GM18868 (cell line): ENCODE data around the gene VIPR2.
"Not testable (repeated sequence)": the region's sequence is repeated elsewhere in the genome, so short reads cannot be mapped to it uniquely, and the experiment has no call there.

Experiments
- ATAC-seq: cut with Tn5 transposase; IDR thresholded peaks from one replicate; pipeline ENCODE4 v1.9.1; 2021; ENCODE audit warnings: mild to moderate bottlenecking, moderate library complexity; ENCODE audit not compliant: unreplicated experiment

Gene VIPR2

DNA sequence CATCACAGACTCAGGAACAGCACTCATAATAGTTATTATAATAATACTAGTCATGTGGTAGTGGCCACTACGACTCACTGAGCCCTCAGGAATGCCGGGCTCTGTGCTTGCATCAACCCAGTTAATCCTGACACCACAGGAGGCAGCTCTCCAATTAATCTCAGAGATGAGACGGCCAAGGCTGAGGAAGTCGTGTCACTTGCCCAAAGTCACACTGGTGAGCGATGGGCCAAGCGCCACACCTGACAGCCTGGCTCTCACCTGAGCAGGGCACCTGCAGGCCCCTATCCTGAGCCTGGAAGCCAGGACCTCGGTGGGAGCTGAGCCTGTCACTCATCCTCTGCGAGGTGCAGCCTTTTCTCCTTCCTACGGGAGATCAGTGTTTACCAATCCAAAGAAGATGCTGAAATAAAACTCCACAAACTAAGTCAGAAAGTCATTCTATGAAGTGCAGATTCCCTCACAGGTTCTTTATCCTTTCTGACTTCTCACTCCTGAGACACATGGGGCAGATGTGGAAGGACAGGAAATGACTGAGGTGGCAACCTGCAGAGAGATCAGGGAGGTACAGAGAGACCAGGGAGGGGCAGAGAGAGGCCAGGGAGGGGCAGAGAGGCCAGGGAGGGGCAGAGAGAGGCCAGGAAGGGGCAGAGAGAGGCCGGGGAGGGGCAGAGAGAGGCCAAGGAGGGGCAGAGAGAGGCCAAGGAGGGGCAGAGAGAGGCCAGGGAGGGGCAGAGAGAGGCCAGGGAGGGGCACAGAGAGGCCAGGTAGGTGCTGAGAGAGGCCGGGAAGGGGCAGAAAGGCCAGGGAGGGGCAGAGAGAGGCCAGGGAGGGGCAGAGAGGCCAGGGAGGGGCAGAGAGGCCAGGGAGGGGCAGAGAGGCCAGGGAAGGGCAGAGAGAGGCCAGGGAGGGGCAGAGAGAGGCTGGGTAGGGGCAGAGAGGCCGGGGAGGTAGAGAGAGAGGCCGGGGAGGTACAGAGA lies 38.5 kb downstream of the VIPR2 start:
- ATAC-seq, result no peak

DNA sequence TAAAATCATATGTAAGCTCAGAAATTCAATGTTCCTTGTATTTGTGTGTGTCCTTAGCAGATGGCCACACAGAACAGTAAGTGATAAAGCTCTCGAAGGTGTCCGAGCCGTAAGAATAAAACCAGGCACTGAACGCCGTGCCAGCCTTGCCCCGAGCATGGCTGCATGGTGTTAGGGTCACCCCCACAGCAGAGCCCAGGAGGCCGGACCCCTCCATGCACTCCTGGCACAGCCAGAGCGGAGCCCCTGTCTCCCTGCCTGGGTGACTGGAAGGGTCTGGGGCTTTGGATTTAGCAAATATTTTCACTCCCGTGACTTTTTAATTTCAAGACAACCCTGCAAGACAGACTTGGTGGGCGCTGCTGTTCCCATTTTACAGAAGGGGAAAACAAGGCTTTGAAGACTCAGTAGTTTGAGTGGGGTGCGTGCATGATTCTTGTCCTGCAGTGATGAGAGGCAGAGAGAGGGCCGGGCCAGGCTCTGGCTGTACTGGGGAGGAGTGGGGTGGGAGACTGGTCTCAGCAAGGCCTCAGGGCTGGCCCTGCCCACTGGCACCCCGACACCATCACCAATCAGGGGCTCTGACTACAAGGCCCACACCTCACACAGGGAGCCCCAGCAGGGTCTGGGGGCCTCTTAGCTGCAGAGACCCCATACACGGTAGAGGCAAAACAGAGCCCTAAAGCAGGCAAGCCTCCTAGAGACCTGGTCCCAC lies 39.4 kb downstream of the VIPR2 start:
- ATAC-seq, result no peak

DNA sequence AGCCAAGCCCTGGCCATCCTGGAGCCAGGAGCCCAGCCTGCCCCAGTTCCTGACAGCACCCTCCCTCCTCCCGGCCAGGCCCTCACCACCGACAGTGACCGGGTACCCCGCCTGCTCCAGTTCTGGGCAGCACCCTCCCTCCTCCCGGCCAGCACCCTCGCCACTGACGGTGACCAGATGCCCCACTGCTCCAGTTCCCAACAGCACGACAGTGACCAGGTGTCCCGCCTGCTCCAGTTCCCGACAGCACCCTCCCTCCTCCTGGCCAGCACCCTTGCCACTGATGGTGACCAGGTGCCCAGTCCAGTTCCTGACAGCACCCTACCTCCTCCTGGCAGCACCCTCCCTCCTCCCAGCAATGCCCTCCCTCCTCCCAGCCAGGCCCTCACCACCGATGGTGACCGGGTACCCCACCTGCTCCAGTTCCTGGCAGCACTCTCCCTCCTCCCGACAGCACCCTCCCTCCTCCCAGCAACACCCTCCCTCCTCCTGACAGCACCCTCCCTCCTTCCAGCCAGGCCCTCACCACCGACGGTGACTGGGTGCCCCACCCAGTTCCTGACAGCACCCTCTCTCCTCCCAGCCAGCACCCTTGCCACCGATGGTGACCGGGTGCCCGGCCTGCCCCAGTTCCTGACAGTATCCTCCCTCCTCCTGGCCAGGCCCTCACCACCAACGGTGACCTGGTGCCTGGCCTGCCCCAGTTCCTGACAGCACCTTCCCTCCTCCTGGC lies 40.3 kb downstream of the VIPR2 start:
- ATAC-seq, result no peak

DNA sequence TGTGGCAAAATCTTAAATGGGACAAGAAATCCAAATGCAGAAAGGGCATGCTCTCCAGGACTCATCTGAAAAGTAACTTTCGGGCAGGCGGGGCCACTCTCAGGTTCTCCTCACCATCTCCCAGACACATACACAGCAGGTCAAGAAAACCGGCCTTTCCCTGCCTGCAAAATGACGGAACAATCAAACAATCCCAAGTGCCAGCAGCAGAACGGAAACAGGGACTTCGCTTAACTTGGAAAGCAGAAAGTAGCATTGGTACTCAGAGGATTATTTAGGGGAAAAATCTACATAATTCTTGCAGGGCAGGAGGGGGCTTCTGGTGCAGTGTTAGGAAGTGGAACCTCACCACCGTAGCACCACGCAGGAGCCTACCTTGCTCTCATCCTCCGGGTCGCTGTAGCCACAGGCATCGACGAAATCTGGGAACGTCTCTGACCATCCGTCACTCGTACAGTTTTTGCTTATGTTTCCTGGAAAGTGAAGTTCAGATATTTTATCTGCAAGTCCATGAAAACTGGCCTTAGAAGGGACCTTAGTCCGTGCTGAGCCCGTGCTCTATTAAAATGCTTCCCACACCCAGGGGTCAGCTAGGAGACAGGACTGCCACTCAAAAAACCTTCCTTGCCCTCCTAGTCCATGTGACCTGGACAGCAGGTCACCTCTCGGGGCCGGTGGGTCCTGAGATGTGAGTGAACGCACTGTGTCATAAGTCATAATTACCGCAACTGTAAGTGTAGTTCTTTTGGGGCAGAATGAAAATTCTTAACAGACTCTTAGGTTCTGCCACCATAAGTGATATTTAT lies 41.1 kb downstream of the VIPR2 start:
- no peak for ATAC-seq

DNA sequence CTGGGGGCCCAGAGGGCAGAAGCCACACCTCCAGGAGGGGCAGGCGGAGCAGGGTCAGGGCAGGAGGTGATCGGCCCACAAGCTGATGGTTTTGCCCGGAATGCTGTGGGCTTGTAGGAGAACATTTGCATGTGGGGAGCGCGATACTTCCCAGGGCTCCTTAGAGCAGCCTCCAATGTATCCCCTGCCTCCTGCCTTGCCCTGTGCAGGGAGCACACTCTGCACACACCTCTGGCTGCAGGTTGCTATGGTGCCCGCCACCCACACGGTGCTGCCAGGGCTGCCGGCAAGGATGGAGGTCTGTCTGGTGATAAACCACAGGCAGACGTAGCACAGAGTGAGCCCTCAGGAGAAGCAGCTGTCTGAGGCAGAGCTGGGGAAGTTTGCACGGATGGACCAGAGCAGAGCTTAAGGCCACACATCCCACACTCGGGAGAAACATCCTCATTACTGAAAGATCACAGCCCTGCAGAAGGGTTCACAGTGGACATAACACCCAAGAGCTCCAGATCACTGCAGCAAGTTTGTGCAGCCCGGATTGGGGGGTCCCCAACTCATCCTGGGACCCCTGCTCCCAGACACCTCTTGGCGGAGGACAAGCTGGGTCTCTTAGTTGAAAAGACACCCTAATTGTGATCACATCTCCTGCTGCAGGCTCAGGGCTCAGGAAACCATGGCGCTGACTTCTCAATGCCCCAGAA lies 41.8 kb downstream of the VIPR2 start:
- ATAC-seq, result no peak

DNA sequence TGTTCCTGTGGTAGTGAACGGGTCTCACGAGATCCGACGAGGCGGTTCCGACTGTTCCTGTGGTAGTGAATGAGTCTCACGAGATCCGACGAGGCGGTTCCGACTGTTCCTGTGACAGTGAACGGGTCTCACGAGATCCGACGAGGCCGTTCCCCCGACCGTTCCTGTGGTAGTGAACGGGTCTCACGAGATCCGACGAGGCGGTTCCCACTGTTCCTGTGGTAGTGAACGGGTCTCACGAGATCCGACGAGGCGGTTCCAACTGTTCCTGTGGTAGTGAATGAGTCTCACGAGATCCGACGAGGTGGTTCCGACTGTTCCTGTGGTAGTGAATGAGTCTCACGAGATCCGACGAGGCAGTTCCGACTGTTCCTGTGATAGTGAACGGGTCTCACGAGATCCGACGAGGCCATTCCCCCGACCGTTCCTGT lies 43.0 kb downstream of the VIPR2 start:
- ATAC-seq, result not testable (repeated sequence)

DNA sequence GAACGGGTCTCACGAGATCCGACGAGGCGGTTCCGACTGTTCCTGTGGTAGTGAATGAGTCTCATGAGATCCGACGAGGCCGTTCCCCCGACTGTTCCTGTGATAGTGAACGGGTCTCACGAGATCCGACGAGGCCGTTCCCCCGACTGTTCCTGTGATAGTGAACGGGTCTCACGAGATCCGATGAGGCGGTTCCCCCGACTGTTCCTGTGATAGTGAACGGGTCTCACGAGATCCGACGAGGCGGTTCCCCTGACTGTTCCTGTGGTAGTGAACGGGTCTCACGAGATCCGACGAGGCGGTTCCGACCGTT lies 43.6 kb downstream of the VIPR2 start:
- not testable (repeated sequence) for ATAC-seq

DNA sequence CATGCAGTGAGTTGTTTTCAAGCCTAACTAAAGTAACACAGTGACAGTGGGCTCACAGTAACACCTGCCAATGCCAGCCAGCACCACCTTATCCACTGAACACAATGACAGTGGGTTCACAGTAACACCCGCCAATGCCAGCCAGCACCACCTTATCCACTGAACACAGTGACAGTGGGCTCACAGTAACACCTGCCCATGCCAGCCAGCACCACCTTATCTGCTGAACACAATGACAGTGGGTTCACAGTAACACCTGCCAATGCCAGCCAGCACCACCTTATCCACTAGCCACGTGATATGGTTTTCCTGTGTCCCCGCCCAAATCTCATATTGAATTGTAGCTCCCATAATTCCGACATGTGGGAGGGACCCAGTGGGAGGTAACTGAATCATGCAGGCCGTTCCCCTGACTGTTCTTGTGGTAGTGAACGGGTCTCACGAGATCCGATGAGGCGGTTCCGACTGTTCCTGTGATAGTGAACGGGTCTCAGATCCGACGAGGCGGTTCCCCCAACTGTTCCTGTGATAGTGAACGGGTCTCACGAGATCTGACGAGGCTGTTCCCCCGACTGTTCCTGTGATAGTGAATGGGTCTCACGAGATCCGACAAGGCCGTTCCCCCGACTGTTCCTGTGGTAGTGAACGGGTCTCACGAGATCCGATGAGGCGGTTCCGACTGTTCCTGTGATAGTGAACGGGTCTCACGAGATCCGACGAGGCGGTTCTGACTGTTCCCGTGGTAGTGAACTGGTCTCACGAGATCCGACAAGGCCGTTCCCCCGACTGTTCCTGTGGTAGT lies 44.2 kb downstream of the VIPR2 start:
- not testable (repeated sequence) for ATAC-seq

DNA sequence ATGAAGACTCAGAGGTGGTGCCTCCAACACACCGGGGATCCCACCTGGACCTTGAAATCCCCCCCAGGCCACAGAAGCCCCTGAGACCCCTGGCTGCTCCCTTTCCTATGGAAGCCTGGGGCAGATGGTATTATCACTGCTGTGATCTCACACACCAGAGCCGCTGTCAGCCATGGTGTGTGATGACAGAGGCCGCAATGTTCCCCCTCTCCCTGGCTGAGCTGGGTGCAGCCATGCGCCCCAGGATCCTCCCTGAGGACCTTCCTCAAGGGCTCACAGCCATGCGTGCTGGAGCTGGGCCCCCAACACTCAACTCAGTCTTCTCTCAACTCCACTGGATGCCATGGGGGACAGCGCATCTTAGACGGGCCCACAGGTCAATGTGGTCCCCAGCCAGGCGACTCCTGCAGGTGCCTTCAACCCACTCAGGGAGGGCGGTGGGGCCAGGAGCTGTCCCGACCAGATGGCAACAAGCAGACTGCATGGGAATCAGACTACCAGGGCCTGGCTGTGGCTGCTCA lies 44.9 kb downstream of the VIPR2 start:
- no peak for ATAC-seq

DNA sequence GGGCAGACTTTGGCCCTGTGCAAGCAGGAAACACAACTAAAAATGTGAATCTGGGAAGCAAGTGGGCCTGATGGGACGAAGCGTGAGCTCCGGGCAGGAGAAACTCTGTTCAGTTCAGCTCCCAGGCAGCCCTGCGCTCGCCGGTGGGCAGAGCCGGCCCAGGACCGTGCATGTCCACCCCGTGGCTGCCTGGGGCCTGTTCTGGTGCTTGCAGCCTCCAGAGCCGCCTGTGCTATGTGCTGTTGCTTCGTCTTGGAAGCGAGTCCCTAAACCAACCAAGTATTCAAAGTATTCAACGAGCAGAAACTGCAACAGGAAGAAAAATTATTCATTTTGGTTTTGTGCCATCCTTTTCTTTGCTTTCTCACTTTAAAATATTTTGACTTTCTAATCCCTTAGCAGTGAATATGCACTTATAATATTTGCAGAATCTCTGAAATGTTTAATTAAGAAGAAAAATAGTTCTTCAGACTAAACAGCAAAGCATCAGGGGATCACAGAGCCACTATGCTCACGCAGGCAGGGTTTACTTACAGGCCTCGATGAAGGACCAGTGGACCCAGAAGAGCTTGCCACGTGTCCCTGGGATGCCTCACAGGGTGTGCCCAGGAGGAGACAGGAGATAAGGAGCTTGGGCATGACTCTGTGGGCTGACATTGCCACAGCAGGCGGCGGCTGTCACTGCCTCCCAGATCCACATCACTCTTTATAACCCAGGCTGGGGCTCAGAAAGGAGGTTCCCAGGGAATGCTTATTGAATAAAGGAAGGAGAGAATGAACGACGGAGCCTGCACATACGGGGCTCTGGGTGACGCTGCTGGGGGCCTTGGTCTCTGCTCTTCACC lies 45.6 kb downstream of the VIPR2 start:
- ATAC-seq, result no peak

DNA sequence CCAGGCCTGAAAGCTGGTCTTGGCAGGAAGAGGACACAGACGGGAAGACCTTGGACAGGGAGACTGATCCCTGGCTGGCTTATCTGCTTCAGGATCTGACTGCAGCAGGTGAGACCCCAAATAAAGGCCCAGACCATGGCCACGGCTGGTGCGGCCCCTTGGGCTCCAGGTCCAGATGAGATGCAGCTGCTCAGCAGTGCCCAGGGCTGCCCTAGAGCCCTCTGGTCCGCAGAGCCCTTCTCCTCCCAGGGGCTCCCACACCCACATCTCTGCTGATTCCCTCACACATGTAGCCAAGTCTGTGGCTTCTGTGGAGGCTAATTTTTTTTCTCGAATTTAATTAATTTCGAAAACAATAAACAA lies 46.3 kb downstream of the VIPR2 start:
- ATAC-seq, result no peak

DNA sequence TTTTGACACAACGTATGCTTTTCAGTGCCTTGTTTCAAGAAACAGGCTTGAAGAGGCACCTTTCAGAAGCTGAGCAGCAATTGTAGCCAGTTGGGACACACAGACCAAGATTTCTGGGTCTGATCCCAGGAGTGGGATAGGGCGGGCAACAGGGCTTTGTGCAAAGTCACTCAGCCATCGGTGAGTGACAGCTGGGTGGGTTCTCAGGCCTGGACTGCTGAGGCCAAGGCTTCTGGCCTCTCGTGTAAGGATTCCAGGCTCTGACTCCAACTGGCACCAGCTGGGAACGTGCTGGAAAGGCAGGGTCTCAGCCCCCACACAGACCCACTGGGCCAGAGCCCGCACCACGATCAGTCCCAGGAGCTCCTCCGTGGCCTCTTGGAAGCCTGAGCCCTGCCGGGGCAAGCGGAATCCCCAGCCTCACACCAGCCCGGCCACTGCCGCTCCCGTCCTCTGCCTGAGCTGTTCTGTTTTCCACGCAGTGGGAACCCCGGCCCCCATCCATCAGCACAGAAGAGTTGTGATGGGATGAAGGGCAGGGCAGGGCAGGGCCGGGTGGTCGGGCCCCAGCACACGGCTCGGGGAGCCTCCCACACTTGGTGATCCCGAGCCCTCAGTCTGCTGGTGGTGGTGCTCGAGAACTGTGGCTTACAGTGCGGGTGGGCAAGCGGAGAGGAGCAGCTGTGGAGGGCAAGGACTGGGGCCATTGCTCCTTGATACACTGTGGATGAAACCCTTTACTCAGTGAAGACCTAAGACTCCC lies 46.8 kb downstream of the VIPR2 start:
- ATAC-seq, result no peak

DNA sequence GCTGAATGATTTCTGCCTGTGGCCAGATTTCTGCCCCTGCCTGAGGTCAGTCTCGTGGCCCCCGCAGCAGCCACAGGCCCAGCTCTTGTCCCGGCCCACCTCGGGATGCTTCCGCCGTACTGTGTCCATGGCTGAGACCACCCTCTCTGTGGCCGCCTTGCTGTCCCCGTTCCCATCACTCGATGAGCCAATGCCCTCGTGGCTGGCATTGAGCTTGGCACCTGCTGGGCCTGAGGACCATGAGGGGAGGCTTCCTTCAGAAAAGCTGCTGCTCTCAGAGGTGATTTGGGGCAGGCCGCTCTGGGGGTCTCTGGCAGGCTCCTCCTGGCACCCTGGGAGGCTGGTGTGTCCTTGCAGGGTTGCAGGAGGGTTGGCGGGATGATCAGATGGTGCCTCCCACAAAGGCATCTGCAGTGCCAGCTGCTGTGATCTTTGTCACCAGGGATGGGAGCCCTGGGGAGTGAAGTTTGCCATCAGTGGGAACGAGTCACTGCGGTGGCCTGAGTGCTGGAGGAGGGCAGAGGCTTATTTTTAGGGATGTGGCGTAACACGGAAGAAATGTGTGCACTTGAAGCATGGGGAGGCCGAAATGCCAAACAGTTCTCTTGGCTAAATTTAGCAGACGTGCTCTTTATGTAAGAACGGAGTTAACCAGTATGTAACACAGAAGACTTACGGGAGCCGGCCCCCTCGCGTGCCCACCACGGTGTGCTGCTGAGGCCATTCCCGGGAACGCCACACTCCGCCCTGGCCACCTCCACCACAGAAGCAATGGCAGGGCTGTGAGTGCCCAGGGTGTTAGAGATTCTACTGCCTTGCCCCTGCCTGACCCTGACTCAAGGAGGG lies 47.7 kb downstream of the VIPR2 start:
- ATAC-seq, result no peak

DNA sequence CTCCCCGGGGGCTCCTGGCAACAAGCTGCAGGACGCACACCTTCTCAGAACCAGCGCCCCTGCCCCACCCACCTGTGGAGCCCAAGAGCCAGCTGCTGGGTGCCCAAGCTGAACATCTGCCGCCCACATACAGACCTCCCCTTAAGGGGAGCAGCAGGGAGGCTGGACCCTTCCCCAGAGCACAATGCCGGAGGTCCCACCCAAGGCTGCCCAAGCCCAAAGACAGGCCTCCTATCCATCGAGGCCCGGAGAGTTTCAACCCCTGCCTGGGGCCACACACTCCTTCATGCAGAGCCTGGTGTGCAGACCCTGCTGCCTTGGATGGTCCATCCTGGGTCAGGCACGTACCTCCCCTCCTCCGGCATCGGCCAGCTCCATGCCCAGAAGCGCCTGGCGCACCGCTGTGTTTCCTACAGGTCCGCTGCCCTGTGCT lies 48.7 kb downstream of the VIPR2 start:
- ATAC-seq, result no peak

DNA sequence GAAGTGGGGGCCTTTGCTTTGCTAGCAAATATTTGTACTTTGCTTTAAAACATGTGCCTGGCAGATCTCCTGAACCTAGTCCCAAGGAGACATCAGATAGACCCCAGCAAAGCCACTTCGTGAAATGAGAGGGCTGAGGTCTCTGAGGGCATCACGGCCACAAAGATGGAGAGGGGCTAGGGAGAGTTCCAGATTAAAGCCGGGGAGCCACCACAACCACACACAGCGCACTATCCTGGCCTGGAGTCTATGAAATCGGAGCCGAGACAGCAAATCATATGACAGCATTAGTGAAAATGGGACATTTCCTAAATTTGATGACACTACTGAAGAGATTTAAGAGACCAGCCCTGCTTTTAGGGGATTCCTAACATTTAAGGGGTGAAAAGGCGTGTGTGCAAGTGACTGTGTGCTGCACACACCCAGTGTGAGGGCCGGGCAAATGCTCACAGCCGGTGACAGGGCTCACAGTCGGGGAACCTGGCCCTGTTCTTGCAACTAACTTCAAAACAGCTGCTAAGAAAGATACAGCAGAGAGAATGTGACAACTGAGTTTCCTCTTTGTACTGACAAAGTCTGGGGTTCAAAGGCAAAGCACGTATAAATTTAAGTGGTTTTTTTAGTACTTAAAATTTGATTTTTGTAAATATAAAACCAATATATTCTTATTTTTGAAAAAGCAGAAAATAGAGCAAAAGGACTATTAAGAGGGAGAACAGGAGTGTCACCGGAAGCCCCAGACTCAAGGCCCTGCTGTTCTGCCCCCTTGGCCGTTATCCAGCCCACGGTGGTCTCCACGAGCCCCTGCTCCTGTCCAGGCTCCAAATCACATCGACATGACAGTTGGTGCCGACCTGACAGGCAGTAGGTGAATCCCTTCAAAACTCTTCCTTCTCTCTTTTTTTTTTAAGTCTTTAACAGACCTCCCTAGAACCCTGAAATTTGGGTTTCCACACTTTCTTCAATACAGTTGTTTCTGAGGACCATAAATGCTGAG lies 49.5 kb downstream of the VIPR2 start:
- no peak for ATAC-seq
